DND-41 (cell line): ENCODE data around the gene INPP5A.

ENCODE experiments used
- ATAC-seq: fragments of 200-7000 bp; cut with Tn5 transposase; 3 replicates; pipeline ENCODE4 v1.9.1; 2021; ENCODE audit warnings: low read depth; ENCODE audit not compliant: insufficient read depth
- DNase-seq: peaks from one replicate; pipeline ENCODE4 v3.0.0-alpha.2; 2020
- H2AFZ ChIP-seq: 2 replicates; pipeline ENCODE4 v1.6.0; 2012; ENCODE audit warnings: low read depth, low read length
- H3K27ac ChIP-seq: 2 replicates; pipeline ENCODE4 v1.5.1; 2012; ENCODE audit warnings: low read length, inconsistent platforms
- H3K27me3 ChIP-seq: fragments of 200-600 bp; sonication (generic); 2 replicates; pipeline ENCODE4 v1.6.0; 2012; ENCODE audit warnings: low read length, mild to moderate bottlenecking, inconsistent platforms; ENCODE audit not compliant: insufficient read depth, poor library complexity
- H3K36me3 ChIP-seq: 2 replicates; pipeline ENCODE4 v1.5.1; 2012; ENCODE audit warnings: low read length, inconsistent platforms; ENCODE audit not compliant: insufficient read depth
- H3K4me1 ChIP-seq: 2 replicates; pipeline ENCODE4 v1.5.1; 2012; ENCODE audit warnings: mild to moderate bottlenecking, low read length; ENCODE audit not compliant: insufficient read depth
- H3K4me2 ChIP-seq: 2 replicates; pipeline ENCODE4 v1.6.0; 2012; ENCODE audit warnings: mild to moderate bottlenecking, moderate library complexity, low read length, inconsistent platforms; ENCODE audit not compliant: insufficient read depth
- H3K4me3 ChIP-seq, 2 experiments: fragments of 200-600 bp in 1 of 2; shearing (Covaris generic) in 1 of 2; 2 replicates each; pipeline ENCODE4 v1.5.1; 2012 to 2016; ENCODE audit warnings: inconsistent platforms in 2 of 2, low read length in 2 of 2, mild to moderate bottlenecking in 2 of 2, low read depth in 1 of 2, moderate library complexity in 1 of 2
- H3K79me2 ChIP-seq: 2 replicates; pipeline ENCODE4 v1.6.0; 2012; ENCODE audit warnings: low read length, inconsistent platforms; ENCODE audit not compliant: insufficient read depth
- H3K9ac ChIP-seq: 2 replicates; pipeline ENCODE4 v1.6.0; 2012; ENCODE audit warnings: low read depth, mild to moderate bottlenecking, inconsistent platforms, low read length, moderate library complexity
- H3K9me3 ChIP-seq: 2 replicates; pipeline ENCODE4 v1.5.1; 2012; ENCODE audit warnings: low read length, moderate library complexity, mild to moderate bottlenecking, inconsistent platforms; ENCODE audit not compliant: insufficient read depth, severe bottlenecking
- H4K20me1 ChIP-seq: 2 replicates; pipeline ENCODE4 v1.6.0; 2012; ENCODE audit warnings: low read length; ENCODE audit not compliant: insufficient read depth
- EZH2 ChIP-seq: IDR thresholded peaks from 3 replicates; pipeline ENCODE4 v1.6.1; 2012; ENCODE audit warnings: borderline replicate concordance, low read depth, mild to moderate bottlenecking, moderate library complexity, low read length, inconsistent platforms; ENCODE audit not compliant: severe bottlenecking
- TF ChIP-seq, protein P1 (sequence below): IDR thresholded peaks from 2 replicates; pipeline ENCODE4 v1.5.1; 2012; ENCODE audit warnings: borderline replicate concordance, low read length, moderate library complexity, mild to moderate bottlenecking; ENCODE audit not compliant: poor library complexity, severe bottlenecking; ENCODE audit errors: extremely low read depth

The INPP5A gene

DNA sequence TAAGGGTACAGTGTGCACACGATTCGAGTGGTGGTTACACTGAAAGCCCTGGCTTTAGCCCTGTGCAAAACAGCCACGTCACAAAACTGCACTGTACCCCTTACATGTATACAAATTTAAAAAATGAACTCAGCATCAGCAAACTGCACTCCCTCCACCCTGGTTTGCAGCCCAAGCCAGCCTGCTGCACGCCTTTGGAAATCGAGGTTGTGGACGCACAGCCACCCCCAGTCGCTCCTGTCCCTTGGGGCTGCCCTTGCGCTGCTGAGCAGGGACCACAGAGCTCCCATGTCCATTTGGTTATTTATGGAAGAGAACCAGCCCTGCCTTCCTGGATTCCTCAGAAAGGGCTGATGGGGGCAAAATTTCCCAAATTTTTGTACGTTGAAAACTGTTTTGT, 98.8 kb downstream of the INPP5A start:
- Histone ChIP-seq H3K4me2 (no peak overlapping the region), H2AFZ (no peak overlapping the region), H4K20me1 (peaks cover 75% of the 10 kb centered on the region), H3K9ac (no peak overlapping the region), H3K27ac (no peak overlapping the region), H3K4me1 (peaks cover 7% of the 10 kb centered on the region), H3K36me3 (no peaks in the 10 kb centered on the region), H3K4me3 (no peak overlapping the region), H3K27me3 (no peaks in the 10 kb centered on the region), H3K79me2 (peaks cover 70% of the 10 kb centered on the region), H3K9me3 (no peaks in the 10 kb centered on the region)
- TF ChIP-seq, protein P1, sequence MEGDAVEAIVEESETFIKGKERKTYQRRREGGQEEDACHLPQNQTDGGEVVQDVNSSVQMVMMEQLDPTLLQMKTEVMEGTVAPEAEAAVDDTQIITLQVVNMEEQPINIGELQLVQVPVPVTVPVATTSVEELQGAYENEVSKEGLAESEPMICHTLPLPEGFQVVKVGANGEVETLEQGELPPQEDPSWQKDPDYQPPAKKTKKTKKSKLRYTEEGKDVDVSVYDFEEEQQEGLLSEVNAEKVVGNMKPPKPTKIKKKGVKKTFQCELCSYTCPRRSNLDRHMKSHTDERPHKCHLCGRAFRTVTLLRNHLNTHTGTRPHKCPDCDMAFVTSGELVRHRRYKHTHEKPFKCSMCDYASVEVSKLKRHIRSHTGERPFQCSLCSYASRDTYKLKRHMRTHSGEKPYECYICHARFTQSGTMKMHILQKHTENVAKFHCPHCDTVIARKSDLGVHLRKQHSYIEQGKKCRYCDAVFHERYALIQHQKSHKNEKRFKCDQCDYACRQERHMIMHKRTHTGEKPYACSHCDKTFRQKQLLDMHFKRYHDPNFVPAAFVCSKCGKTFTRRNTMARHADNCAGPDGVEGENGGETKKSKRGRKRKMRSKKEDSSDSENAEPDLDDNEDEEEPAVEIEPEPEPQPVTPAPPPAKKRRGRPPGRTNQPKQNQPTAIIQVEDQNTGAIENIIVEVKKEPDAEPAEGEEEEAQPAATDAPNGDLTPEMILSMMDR = no peak
- TF ChIP-seq EZH2 = no peak
- ATAC-seq = no peak
- DNase-seq = no peak

DNA sequence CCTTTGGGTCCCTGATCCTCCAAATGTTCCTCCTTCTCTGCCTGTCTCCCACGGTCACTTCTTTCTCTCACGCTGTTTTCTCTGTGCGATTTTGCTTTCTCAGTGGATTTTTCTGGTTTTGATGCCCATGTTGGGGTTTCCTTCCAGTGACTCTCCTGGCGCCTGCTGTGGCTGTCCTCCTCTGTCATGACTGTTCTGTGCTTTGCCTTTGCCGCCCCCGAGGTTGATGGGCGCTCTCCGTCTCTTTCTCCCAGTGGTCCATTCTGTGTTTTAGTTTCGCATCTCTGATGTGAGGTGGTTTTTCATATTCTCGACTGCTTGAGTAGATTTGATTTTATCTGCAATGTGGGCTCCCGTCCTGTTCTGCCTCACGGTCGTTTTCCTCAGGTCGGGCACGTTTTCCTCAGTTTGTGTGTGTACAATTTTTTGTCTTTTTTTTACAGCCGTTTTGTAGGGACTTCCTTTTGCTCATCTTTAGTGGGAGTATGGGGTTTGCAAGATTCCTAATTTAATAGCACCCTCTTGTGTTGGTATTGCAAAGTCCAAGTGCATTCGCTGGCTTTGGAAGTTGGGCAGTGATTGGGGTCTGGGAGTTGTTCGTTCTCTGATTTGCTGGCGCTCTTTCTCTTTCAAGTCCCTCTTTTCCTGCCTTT, 100.0 kb downstream of the INPP5A start:
- H3K9ac ChIP-seq = no peak overlapping the region
- no peaks in the 10 kb centered on the region for H3K27me3 ChIP-seq
- H4K20me1 ChIP-seq = peaks cover 76% of the 10 kb centered on the region
- H2AFZ ChIP-seq = no peak overlapping the region
- H3K4me1 ChIP-seq = peaks cover 7% of the 10 kb centered on the region
- no peaks in the 10 kb centered on the region for H3K36me3 ChIP-seq
- no peaks in the 10 kb centered on the region for H3K9me3 ChIP-seq
- no peak overlapping the region for H3K4me3 ChIP-seq
- peaks cover 74% of the 10 kb centered on the region for H3K79me2 ChIP-seq
- H3K27ac ChIP-seq = no peak overlapping the region
- peak; percentile 39 for DNase-seq
- ATAC-seq = peak; percentile 83
- H3K4me2 ChIP-seq = peak overlapping the region; percentile 12; the same call in 1 of the 2 replicates
- TF ChIP-seq, protein P1 = peak; percentile 86
- TF ChIP-seq EZH2 = no peak

DNA sequence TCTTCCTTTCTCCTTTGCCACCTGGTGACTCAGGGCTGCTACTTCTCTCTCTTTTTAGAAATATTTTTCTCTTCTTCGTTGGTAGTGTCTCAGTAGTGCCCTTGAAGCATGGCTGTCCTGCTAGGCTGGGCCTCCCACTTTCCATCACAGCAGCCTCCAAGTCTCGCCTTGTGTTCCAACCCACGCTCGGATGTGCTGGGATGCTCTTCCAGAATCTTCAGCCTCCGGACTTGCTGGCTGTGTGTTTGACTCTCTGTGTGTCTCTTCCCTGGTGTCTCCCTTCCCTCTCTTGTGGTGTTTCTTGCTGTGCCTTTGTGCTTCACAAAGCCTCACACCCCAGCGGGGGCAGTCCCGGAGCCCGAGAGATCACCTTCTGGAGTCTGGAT, 100.5 kb downstream of the INPP5A start:
- Histone ChIP-seq H3K4me2 (no peak overlapping the region), H3K4me3 (no peak overlapping the region), H3K79me2 (peaks cover 75% of the 10 kb centered on the region), H2AFZ (no peak overlapping the region), H3K36me3 (no peaks in the 10 kb centered on the region), H3K27me3 (no peaks in the 10 kb centered on the region), H3K27ac (no peak overlapping the region), H3K9ac (no peak overlapping the region), H3K4me1 (peaks cover 7% of the 10 kb centered on the region), H3K9me3 (no peaks in the 10 kb centered on the region), H4K20me1 (peaks cover 74% of the 10 kb centered on the region)
- ATAC-seq (peak; percentile 12; the same call in 1 of the 3 replicates), DNase-seq (no peak)
- TF ChIP-seq, protein P1 = no peak
- no peak for TF ChIP-seq EZH2
